Psoas muscle (tissue), 8 donors: Measurements from ENCODE around the gene PCED1B. TPM values are rescaled to one million over a fixed set of nuclear protein-coding genes. Genes with fewer than 3 reads are reported as not detected.

Source experiments
- ATAC-seq, 4 donors: fragments of 200-7000 bp; cut with Tn5 transposase; one replicate each; pipeline ENCODE4 v1.9.1; 2020; ENCODE audit warnings: moderate library complexity in 3 of 4, mild to moderate bottlenecking in 2 of 4
- DNase-seq, 2 donors: peaks; one replicate each; pipeline ENCODE4 v3.0.0-alpha.2; 2020
- H3K27ac ChIP-seq: fragments of 200-600 bp; one replicate; pipeline ENCODE4 v1.8.0; 2022
- H3K27me3 ChIP-seq, 3 donors: fragments of 200-600 bp in 1 of 3; one replicate each; pipeline versions ENCODE4 v1.6.1 to v1.8.0; 2013 to 2022; ENCODE audit warnings: low read length in 2 of 3, mild to moderate bottlenecking in 2 of 3, moderate library complexity in 1 of 3; ENCODE audit not compliant: insufficient read depth in 3 of 3
- H3K36me3 ChIP-seq, 2 donors: fragments of 200-600 bp in 1 of 2; one replicate each; pipeline versions ENCODE4 v1.6.1 to v1.8.0; 2013 to 2022; ENCODE audit warnings: low read depth in 1 of 2, mild to moderate bottlenecking in 1 of 2, moderate library complexity in 1 of 2; ENCODE audit not compliant: insufficient read depth in 1 of 2
- H3K4me1 ChIP-seq: fragments of 200-600 bp; one replicate; pipeline ENCODE4 v1.8.0; 2022
- H3K4me3 ChIP-seq: fragments of 200-600 bp; one replicate; pipeline ENCODE4 v1.8.0; 2022; ENCODE audit warnings: mild to moderate bottlenecking
- H3K9me3 ChIP-seq: fragments of 200-600 bp; one replicate; pipeline ENCODE4 v1.8.0; 2022
- CTCF ChIP-seq: fragments of 200-600 bp; IDR thresholded peaks from one replicate; pipeline ENCODE4 v1.8.0; 2022; ENCODE audit warnings: antibody characterized with exemption
- WGBS, 3 donors: extraction: QIAGEN DNeasy Blood & Tissue Kit; methylation state at CpG; one replicate each; pipeline versions ENCODE4 v1.1.6 to v1.1.7; 2013; 5-methylcytosine and 5-hydroxymethylcytosine counted together
- intact Hi-C, 2 donors: fragments of 100-400 bp; cut with DNase I; formaldehyde crosslinking; loops; one replicate each; pipeline versions ENCODE4 v1.11.0 to v1.14.2; 2022
- polyA plus RNA-seq, 3 donors: library from polyadenylated mRNA; stranded (reverse); fragments of 200-250 nt; gene quantifications; one replicate each; pipeline ENCODE4 v1.2.3, GENCODE V29; 2013
- total RNA-seq, 4 donors: library from RNA; stranded (reverse); fragmentation: NEBNext Ultra II Directional in 2 of 4; extraction: Animal tissue kit (Norgen Biotek cat#: 25700) in 2 of 4; gene quantifications; one replicate each; pipeline versions ENCODE4 v1.2.1 to v1.2.4, GENCODE V29; 2021 to 2023
- donor health status: healthy with polysubstance abuse.
- donor health status: DM: no; HTN: no; CAD: no; lungs with moderate emphysema.
- donor health status: Bipolar disorder and iron deficiency.
- donor health status: healthy.
- donor health status: DM: yes; HTN: yes; CAD: no.
- donor health status: DM: no; HTN: no; CAD: no.
- donor health status: DM: no; HTN: no; CAD: no.
- donor health status: DM: yes; HTN: yes; CAD: no.

The PCED1B gene
- total and polyA plus RNA-seq, 7 donors: 0.18 to 1.2 (median 0.38) TPM

GRCh38 chr12:47078733-47079467, 521 bp upstream of the PCED1B start:
- H3K4me1 ChIP-seq: peaks cover 13% of the 10 kb centered on the region

GRCh38 chr12:47079981-47080724, 732 bp downstream of the PCED1B start:
- Histone ChIP-seq H3K9me3 (no peaks in the 10 kb centered on the region), H3K4me3 (peak overlapping the region; percentile 71), H3K27ac (peak overlapping the region; percentile 63), H3K4me1 (peaks cover 13% of the 10 kb centered on the region), H3K27me3 (peaks cover 1 to 33% (median 2%) of the 10 kb centered on the region in 3 donors), H3K36me3 (no peaks in the 10 kb centered on the region)
- WGBS, 3 donors: 0 to 1% (median 0%) methylated on average over 29 to 49 of the region's 49 CpGs
- no peak for TF ChIP-seq CTCF
- intact Hi-C loops: loop anchor here in 1 of 2 donors (10.0 kb wide), 1 partner anchor 315 kb away; no protein-coding TSS in a partner anchor
- DNase-seq (peak; percentile 57 to 68), ATAC-seq (peak; percentile 20 to 68 (median 34))

More at GRCh38 chr12:47078733-47079467, 521 bp upstream of the PCED1B start:
- no peak for TF ChIP-seq CTCF
- ATAC-seq: peak in 2 of 4 donors; percentile 37 to 39
- no peaks in the 10 kb centered on the region for H3K9me3 ChIP-seq
- peaks cover 2 to 33% (median 3%) of the 10 kb centered on the region in 3 donors for H3K27me3 ChIP-seq
- H3K27ac ChIP-seq: peak overlapping the region; percentile 63
- H3K4me3 ChIP-seq: peak overlapping the region; percentile 71
- no peaks in the 10 kb centered on the region for H3K36me3 ChIP-seq
- DNase-seq: peak in 1 of 2 donors; percentile 17
- 2 to 5% (median 2%) methylated on average over 17 of the region's 17 CpGs for WGBS, 3 donors
- intact Hi-C loops: loop anchor here in 1 of 2 donors (10.0 kb wide), 1 partner anchor 316 kb away; no protein-coding TSS in a partner anchor

GRCh38 chr12:47080725-47081502, 1.5 kb downstream of the PCED1B start:
- DNase-seq (peak; percentile 65 to 68), ATAC-seq (peak in 2 of 4 donors; percentile 35 to 58)
- Histone ChIP-seq H3K27ac (peak overlapping the region; percentile 63), H3K36me3 (no peaks in the 10 kb centered on the region), H3K27me3 (peaks cover 0 to 31% (median 2%) of the 10 kb centered on the region in 3 donors), H3K9me3 (no peaks in the 10 kb centered on the region), H3K4me1 (peaks cover 13% of the 10 kb centered on the region), H3K4me3 (peak overlapping the region; percentile 71)
- 19 to 24% (median 22%) methylated on average over 26 of the region's 26 CpGs for WGBS, 3 donors
- intact Hi-C loops: no loop called here
- TF ChIP-seq CTCF: no peak

GRCh38 chr12:47082283-47082682, 2.9 kb downstream of the PCED1B start:
- ATAC-seq (no peak), DNase-seq (no peak)
- no peaks in the 10 kb centered on the region for H3K36me3 ChIP-seq
- peaks cover 13% of the 10 kb centered on the region for H3K4me1 ChIP-seq
- no peaks in the 10 kb centered on the region for H3K9me3 ChIP-seq
- no peak for TF ChIP-seq CTCF
- no peak overlapping the region for H3K27ac ChIP-seq
- 74 to 77% (median 76%) methylated on average over 3 of the region's 3 CpGs for WGBS, 3 donors
- H3K27me3 ChIP-seq: peaks cover 0 to 20% (median 2%) of the 10 kb centered on the region in 3 donors
- intact Hi-C loops: no loop called here
- H3K4me3 ChIP-seq: no peak overlapping the region
